Measurements from ENCODE around the gene POLA1.

POLA1 gene

DNA sequence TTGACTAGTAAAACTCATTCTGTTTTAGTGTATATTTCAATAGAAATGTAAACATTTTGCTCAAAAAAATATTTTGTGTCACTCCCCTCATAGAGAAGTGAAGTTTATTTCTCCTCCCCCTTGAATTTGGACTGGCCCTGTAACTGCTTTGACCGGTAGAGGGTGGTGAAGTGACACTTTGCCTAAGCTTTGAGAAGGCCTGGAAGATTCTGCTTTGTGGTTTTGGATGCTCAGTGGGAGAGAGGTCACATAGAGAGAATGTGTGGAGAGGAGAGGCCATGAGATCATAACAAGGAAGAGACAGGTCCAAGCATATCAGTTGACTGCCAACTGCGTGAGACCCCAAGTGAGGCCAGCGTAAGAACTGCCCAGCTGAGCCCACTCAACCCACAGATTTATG is 341.2 kb downstream of the POLA1 start:
- no peak for DNase-seq

DNA sequence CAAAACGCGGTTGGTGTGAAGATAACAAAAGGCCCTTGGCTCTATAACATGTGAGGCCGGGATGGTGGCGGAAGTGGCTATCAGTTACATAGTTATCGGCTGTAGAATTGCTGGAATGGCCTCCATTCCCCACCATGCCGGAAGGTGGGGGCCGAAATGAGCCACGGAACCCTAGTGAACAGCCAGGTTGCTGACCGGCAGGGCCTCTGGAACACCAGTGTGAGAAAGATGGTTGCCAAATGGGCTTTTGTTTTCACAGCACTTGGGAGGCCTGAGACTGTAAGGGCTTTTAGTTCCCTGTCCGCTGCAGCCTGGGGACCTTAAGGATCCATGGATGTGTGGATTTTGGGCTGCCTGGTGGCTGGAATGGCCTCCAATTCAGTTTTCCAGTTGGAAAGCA is 345.3 kb downstream of the POLA1 start:
- no peak for DNase-seq

DNA sequence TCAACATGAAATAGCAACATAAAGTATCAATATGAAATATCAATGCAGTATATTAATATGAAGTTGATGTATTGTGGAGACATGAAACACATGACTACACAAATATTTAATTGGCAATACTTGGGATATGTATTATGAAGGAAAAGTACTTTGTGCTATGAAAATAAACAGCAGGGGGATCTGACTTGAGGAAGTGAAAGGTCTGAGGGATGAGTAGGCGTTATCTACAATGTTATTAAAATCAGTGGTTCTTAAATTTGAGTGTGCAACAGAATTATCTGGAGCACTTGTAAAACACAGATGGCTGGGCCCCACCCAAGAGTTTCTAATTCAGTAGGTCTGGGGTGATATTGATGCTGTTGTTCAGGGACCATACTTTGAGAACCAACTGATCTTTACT is 349.5 kb downstream of the POLA1 start:
- DNase-seq = no peak
